Measurements from ENCODE around the gene SERPINE2. TPM values are rescaled to one million over a fixed set of nuclear protein-coding genes. Genes with fewer than 3 reads are reported as not detected.

The SERPINE2 gene, protein sequence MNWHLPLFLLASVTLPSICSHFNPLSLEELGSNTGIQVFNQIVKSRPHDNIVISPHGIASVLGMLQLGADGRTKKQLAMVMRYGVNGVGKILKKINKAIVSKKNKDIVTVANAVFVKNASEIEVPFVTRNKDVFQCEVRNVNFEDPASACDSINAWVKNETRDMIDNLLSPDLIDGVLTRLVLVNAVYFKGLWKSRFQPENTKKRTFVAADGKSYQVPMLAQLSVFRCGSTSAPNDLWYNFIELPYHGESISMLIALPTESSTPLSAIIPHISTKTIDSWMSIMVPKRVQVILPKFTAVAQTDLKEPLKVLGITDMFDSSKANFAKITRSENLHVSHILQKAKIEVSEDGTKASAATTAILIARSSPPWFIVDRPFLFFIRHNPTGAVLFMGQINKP
- 180 and 242 TPM in 2 replicates for total RNA-seq

DNA sequence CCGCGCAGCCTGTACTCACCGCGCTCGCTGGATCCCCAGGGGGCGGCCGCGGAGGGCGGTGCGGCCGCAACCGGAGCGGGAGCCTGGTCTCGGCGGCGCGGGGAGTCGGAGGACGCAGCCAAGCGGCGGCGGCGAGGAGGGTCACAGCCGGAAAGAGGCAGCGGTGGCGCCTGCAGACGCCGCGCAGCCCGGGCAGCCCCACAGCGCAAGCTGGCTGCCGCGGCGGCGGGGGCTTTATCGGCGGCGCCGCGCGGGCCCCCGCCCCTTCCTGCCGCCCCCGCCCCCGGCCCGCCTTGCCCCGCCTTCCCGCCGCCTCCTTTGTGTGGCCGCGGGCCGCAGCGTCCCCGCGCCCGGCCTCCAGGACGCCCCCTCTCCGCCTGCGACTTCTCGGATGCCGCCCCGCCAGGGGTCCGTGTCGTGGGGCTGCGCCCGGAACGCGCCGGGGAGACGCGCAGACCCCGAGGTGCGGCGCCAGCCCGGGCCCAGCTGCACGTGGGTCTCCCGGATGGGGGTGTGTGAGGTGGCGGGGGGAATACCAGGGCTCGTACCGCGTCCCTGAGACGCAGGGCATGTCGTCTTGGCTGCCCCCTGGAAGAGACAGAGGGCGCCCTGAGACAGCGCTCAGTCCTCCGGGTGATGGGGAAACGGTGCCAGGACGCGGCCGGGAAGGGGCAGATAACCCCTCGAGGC is at the start of gene SERPINE2:
SERPINE2 (minus strand) TSS at position 207 of the 690 bp plus-strand sequence. CDS start 37,386 bp downstream, outside the sequence.
- H3K4me3 ChIP-seq (ENCODE audit: low read depth, low read length), result peak within 1 kb of the TSS; percentile 83
- TF ChIP-seq, protein P1, sequence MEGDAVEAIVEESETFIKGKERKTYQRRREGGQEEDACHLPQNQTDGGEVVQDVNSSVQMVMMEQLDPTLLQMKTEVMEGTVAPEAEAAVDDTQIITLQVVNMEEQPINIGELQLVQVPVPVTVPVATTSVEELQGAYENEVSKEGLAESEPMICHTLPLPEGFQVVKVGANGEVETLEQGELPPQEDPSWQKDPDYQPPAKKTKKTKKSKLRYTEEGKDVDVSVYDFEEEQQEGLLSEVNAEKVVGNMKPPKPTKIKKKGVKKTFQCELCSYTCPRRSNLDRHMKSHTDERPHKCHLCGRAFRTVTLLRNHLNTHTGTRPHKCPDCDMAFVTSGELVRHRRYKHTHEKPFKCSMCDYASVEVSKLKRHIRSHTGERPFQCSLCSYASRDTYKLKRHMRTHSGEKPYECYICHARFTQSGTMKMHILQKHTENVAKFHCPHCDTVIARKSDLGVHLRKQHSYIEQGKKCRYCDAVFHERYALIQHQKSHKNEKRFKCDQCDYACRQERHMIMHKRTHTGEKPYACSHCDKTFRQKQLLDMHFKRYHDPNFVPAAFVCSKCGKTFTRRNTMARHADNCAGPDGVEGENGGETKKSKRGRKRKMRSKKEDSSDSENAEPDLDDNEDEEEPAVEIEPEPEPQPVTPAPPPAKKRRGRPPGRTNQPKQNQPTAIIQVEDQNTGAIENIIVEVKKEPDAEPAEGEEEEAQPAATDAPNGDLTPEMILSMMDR (IDR thresholded peaks at IDR 0.05; ENCODE audit: insufficient read depth, low read depth, low read length), result peak; percentile 39
- DNase-seq (ENCODE audit: low read depth), result peak; percentile 56

DNA sequence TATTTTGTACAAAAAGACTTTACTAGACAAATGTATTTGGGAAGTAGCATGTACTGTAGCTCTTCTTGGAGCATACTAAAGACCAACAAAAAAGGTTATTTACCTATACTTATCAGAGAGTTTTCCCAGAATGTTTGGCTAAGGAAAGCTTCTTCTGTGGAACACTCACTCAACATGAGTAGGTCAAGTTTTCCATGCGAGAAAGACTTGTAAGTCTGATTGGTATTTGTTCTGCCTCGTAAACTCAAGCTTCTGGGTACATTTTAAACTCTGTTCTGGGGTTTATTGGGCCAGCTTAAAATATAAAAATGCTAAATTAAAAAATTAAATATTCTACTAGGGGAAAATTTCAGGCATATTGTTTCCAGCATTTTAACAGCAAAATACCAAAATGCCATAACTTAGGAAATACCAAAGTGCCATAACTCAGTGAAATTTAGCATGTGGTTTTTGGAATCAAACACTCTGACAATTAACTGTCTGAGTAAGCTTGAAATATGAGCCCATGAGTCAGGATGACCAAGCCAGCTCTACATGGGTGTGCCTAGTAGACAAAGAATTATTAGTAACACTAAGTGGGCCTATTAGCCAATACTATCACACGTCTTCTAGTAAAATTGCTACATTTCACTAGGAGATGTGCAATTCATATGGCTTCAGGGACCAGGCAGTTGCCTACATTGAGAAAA is 47.3 kb upstream of the SERPINE2 start:
- no peak overlapping the region for H3K4me3 ChIP-seq (ENCODE audit: low read depth, low read length)
- TF ChIP-seq, protein P1 (IDR thresholded peaks at IDR 0.05; ENCODE audit: insufficient read depth, low read depth, low read length), result no peak
- peak; percentile 93 for DNase-seq (ENCODE audit: low read depth)

DNA sequence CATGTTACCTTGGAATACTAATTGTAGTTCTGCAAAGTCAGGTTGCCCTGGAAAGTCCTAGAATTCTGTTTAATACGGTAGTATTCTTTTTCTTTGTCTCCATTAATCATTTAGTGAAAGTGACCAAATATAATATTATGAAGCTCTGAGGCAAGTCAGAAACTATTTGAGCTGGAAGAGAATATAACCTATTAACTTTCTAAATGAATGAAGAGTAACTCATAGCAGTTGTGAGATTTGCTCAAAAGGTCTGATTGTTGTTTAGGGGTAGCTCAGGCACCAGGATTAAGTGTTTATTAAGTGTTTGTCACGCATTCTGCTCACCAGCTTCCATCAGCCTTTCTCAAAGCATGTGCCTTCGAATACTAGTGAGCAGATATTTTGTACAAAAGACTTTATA is 46.7 kb upstream of the SERPINE2 start:
- DNase-seq (ENCODE audit: low read depth), result no peak
- TF ChIP-seq, protein P1 (IDR thresholded peaks at IDR 0.05; ENCODE audit: insufficient read depth, low read depth, low read length), result no peak

DNA sequence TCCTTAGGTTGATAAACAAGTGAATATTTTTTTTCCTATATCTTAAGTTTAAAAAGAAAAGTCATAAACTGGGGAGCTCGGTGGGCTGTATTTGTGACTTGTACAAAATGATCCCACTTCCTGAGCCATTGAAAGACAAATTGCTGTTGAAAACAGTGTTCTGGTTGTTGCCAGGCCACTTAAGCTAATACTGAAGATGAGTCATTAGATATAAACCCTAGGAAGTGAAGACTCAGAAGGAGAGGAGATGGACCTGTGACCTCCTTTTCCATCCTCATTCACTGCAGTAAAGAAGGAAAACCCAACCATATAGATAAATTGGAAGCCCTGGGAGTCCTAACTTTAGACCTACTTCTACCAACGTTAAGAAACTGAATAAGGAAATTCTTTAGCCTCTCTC is 46.2 kb upstream of the SERPINE2 start:
- TF ChIP-seq, protein P1 (IDR thresholded peaks at IDR 0.05; ENCODE audit: insufficient read depth, low read depth, low read length), result no peak
- DNase-seq (ENCODE audit: low read depth), result peak; percentile 68
- H3K4me3 ChIP-seq (ENCODE audit: low read depth, low read length), result no peak overlapping the region

More for the DNA sequence above, 46.7 kb upstream of the SERPINE2 start:
- H3K4me3 ChIP-seq (ENCODE audit: low read depth, low read length), result no peak overlapping the region

DNA sequence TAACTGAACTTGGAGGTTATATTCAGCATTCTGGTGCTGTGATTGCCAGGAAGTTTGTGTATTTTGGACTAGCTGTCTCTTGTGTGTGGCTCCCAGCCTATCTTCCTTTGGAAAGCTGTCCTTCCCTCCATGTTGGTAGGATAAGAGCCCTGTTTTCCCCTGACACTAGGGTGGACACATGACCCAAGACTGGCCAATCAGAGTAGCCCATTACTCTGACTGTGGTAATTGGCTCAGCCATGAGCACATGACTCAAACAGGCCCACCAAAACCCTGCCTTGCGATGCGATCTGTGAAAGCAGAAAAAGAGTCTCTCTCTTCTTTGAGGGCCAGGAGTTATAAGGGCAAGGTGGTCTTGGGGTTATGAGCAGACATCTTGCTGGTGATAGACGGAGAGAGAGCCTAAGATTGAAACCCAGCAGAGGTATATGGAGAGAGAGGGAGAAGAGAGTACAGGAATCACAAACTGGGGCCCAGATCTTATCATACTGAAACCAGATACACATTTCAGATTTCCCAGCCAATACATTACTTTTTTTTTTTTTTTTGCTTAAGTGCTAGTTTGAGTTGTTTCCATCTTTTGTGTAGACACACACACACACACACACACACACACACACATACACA is 45.3 kb upstream of the SERPINE2 start:
- no peak for DNase-seq (ENCODE audit: low read depth)
- TF ChIP-seq, protein P1 (IDR thresholded peaks at IDR 0.05; ENCODE audit: insufficient read depth, low read depth, low read length), result no peak
- no peak overlapping the region for H3K4me3 ChIP-seq (ENCODE audit: low read depth, low read length)

DNA sequence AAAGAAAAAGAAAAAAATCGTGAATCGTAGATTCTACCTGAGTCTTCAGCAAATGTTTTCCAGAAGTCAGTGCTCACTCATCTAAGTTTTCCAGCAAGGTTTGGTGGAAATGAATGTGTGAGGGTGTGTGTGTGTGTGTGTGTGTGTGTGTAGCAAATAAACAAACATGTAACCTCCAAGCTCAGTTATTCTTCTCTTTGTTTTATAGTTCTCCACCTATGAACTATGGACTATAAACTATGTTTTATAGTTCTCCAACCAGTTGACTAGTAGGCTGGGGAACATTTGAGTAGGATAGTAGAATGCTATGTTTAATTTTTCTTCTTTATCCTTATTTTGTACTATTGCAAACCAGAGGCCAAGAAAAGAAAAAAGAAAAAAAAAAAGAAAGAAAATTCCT is 44.6 kb upstream of the SERPINE2 start:
- TF ChIP-seq, protein P1 (IDR thresholded peaks at IDR 0.05; ENCODE audit: insufficient read depth, low read depth, low read length), result no peak
- peak; percentile 31 for DNase-seq (ENCODE audit: low read depth)
- no peak overlapping the region for H3K4me3 ChIP-seq (ENCODE audit: low read depth, low read length)

Measured in fibroblast of villous mesenchyme (primary cell).